K562 (cell line): Measurements from ENCODE around the gene BCL2L1.

Experiments used
- ATF1 ChIP-seq, 2 experiments: fragments of 450-650 bp in 1 of 2; IDR thresholded peaks; 2 replicates each; pipeline ENCODE4 v1.6.1; 2016; ENCODE audit warnings: missing compliant biosample characterization in 1 of 2, missing genetic modification characterization in 1 of 2
- C11orf30 ChIP-seq: fragments of 450-650 bp; IDR thresholded peaks from 2 replicates; pipeline ENCODE4 v1.6.1; 2016; ENCODE audit warnings: low read depth, mild to moderate bottlenecking
- EZH2 ChIP-seq: IDR thresholded peaks from 2 replicates; pipeline ENCODE4 v1.6.1; 2012; ENCODE audit warnings: low read depth, mild to moderate bottlenecking, inconsistent platforms, low read length, borderline replicate concordance
- POLR2AphosphoS5 ChIP-seq: IDR thresholded peaks from 2 replicates; pipeline ENCODE4 v1.6.1; 2011; ENCODE audit warnings: mild to moderate bottlenecking, low read depth, low read length, moderate library complexity; ENCODE audit not compliant: control insufficient read depth, insufficient read depth
- TCF3 ChIP-seq: sonication (generic); formaldehyde crosslinking; IDR thresholded peaks from 2 replicates; pipeline ENCODE4 v1.4.0; 2020; ENCODE audit warnings: mild to moderate bottlenecking, missing genetic modification reagents
- TF ChIP-seq, protein P1 (sequence below): fragments of 200-600 bp; sonication (generic); IDR thresholded peaks from one replicate; pipeline ENCODE4 v1.6.1; 2012; ENCODE audit warnings: mild to moderate bottlenecking, low read depth, low read length, inconsistent platforms

DNA sequence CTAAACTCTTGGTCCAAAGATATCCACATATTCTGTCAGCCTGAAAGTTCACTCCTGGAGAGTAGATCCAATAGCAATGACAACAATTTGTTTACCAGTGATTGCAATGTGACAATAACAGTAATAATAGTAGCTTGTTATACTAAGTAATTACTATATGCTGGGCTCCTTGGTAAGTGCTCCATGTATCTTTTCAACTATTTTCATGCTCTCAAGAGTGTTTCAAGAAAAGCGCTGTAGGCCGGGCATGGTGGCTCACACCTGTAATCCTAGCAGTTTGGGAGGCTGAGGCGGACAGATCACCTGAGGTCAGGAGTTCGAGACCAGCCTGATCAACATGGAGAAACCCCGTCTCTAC, 15.4 kb downstream of the BCL2L1 start:
- TF ChIP-seq, protein P1, sequence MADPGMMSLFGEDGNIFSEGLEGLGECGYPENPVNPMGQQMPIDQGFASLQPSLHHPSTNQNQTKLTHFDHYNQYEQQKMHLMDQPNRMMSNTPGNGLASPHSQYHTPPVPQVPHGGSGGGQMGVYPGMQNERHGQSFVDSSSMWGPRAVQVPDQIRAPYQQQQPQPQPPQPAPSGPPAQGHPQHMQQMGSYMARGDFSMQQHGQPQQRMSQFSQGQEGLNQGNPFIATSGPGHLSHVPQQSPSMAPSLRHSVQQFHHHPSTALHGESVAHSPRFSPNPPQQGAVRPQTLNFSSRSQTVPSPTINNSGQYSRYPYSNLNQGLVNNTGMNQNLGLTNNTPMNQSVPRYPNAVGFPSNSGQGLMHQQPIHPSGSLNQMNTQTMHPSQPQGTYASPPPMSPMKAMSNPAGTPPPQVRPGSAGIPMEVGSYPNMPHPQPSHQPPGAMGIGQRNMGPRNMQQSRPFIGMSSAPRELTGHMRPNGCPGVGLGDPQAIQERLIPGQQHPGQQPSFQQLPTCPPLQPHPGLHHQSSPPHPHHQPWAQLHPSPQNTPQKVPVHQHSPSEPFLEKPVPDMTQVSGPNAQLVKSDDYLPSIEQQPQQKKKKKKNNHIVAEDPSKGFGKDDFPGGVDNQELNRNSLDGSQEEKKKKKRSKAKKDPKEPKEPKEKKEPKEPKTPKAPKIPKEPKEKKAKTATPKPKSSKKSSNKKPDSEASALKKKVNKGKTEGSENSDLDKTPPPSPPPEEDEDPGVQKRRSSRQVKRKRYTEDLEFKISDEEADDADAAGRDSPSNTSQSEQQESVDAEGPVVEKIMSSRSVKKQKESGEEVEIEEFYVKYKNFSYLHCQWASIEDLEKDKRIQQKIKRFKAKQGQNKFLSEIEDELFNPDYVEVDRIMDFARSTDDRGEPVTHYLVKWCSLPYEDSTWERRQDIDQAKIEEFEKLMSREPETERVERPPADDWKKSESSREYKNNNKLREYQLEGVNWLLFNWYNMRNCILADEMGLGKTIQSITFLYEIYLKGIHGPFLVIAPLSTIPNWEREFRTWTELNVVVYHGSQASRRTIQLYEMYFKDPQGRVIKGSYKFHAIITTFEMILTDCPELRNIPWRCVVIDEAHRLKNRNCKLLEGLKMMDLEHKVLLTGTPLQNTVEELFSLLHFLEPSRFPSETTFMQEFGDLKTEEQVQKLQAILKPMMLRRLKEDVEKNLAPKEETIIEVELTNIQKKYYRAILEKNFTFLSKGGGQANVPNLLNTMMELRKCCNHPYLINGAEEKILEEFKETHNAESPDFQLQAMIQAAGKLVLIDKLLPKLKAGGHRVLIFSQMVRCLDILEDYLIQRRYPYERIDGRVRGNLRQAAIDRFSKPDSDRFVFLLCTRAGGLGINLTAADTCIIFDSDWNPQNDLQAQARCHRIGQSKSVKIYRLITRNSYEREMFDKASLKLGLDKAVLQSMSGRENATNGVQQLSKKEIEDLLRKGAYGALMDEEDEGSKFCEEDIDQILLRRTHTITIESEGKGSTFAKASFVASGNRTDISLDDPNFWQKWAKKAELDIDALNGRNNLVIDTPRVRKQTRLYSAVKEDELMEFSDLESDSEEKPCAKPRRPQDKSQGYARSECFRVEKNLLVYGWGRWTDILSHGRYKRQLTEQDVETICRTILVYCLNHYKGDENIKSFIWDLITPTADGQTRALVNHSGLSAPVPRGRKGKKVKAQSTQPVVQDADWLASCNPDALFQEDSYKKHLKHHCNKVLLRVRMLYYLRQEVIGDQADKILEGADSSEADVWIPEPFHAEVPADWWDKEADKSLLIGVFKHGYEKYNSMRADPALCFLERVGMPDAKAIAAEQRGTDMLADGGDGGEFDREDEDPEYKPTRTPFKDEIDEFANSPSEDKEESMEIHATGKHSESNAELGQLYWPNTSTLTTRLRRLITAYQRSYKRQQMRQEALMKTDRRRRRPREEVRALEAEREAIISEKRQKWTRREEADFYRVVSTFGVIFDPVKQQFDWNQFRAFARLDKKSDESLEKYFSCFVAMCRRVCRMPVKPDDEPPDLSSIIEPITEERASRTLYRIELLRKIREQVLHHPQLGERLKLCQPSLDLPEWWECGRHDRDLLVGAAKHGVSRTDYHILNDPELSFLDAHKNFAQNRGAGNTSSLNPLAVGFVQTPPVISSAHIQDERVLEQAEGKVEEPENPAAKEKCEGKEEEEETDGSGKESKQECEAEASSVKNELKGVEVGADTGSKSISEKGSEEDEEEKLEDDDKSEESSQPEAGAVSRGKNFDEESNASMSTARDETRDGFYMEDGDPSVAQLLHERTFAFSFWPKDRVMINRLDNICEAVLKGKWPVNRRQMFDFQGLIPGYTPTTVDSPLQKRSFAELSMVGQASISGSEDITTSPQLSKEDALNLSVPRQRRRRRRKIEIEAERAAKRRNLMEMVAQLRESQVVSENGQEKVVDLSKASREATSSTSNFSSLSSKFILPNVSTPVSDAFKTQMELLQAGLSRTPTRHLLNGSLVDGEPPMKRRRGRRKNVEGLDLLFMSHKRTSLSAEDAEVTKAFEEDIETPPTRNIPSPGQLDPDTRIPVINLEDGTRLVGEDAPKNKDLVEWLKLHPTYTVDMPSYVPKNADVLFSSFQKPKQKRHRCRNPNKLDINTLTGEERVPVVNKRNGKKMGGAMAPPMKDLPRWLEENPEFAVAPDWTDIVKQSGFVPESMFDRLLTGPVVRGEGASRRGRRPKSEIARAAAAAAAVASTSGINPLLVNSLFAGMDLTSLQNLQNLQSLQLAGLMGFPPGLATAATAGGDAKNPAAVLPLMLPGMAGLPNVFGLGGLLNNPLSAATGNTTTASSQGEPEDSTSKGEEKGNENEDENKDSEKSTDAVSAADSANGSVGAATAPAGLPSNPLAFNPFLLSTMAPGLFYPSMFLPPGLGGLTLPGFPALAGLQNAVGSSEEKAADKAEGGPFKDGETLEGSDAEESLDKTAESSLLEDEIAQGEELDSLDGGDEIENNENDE, result no peak
- TF ChIP-seq TCF3 (CRISPR knock-in tag), result no peak
- no peak for TF ChIP-seq POLR2AphosphoS5
- no peak for TF ChIP-seq EZH2
- no peak for TF ChIP-seq C11orf30
- TF ChIP-seq ATF1 (CRISPR knock-in tag; IDR thresholded peaks at IDR 0.05), result no peak
- TF ChIP-seq ATF1 (tag; IDR thresholded peaks at IDR 0.05), result no peak
